Caco-2 (cell line): ENCODE results near the gene TXNRD2. TPM values are rescaled to one million over a fixed set of nuclear protein-coding genes. Genes with fewer than 3 reads are reported as not detected.
"Not testable (repeated sequence)": the region's sequence is repeated elsewhere in the genome, so short reads cannot be mapped to it uniquely, and the experiment has no call there.

ENCODE experiments used
- BruUV-seq: library from RNA; stranded (reverse); fragments of 400-500 nt; replicated peaks from 2 replicates; lab custom pipeline; 2021; lab: Mats Ljungman, UMichigan
- CTCF ChIA-PET: fragments of 300-600 bp; sonication (Branson Sonifier 250); formaldehyde crosslinking; loops from one replicate; lab custom pipeline; 2022; ENCODE audit warnings: antibody characterized with exemption; lab: Charles Lee
- POLR2A ChIA-PET: fragments of 300-600 bp; sonication (Branson Sonifier 250); formaldehyde crosslinking; loops from one replicate; lab custom pipeline; 2022; ENCODE audit warnings: antibody characterized with exemption; lab: Charles Lee
- DNase-seq, 2 experiments: peaks; one replicate each; pipeline versions ENCODE4 v3.0.0 to v3.0.0-alpha.2; 2020 to 2022
- H3K27me3 ChIP-seq: replicated peaks from 2 replicates; pipeline ENCODE4 v1.6.0; 2011; ENCODE audit warnings: low read length; ENCODE audit not compliant: control insufficient read depth, insufficient read depth
- H3K36me3 ChIP-seq: 2 replicates; pipeline ENCODE4 v1.5.1; 2011; ENCODE audit warnings: low read length; ENCODE audit not compliant: control insufficient read depth, insufficient read depth
- H3K4me1 ChIP-seq: fragments of 250-450 bp; sonication (Bioruptor Pico); 2 replicates; pipeline ENCODE4 v1.5.1; 2020; ENCODE audit warnings: mild to moderate bottlenecking
- H3K4me3 ChIP-seq: 2 replicates; pipeline ENCODE4 v1.5.1; 2011; ENCODE audit warnings: low read depth, mild to moderate bottlenecking, control low read depth, low read length
- H3K9me3 ChIP-seq: fragments of 250-450 bp; sonication (Bioruptor Pico); 2 replicates; pipeline ENCODE4 v1.5.1; 2020; ENCODE audit warnings: mild to moderate bottlenecking, moderate library complexity
- H3K27ac Mint-ChIP-seq: one replicate; pipeline ENCODE4 v1.8.0; 2022; ENCODE audit warnings: mixed read lengths; ENCODE audit not compliant: unreplicated experiment
- H3K27me3 Mint-ChIP-seq: one replicate; pipeline ENCODE4 v1.8.0; 2022; ENCODE audit warnings: mixed read lengths; ENCODE audit not compliant: insufficient read depth, unreplicated experiment
- H3K36me3 Mint-ChIP-seq: one replicate; pipeline ENCODE4 v1.8.0; 2022; ENCODE audit warnings: mild to moderate bottlenecking, mixed read lengths; ENCODE audit not compliant: insufficient read depth, unreplicated experiment
- H3K4me1 Mint-ChIP-seq: one replicate; pipeline ENCODE4 v1.8.0; 2022; ENCODE audit warnings: low read depth, mixed read lengths; ENCODE audit not compliant: unreplicated experiment
- H3K4me3 Mint-ChIP-seq: one replicate; pipeline ENCODE4 v1.8.0; 2022; ENCODE audit warnings: mild to moderate bottlenecking, moderate library complexity, mixed read lengths; ENCODE audit not compliant: unreplicated experiment
- H3K9me3 Mint-ChIP-seq: one replicate; pipeline ENCODE4 v1.8.0; 2022; ENCODE audit warnings: mixed read lengths; ENCODE audit not compliant: unreplicated experiment
- CTCF ChIP-seq, 2 experiments: fragments of 200-600 bp in 1 of 2; IDR thresholded peaks; 1 replicate in 1 of 2; 2 replicates in 1 of 2; pipeline versions ENCODE4 v1.5.1 to v1.8.0; 2011 to 2022; ENCODE audit warnings: antibody characterized with exemption in 1 of 2, control low read depth in 1 of 2, inconsistent platforms in 1 of 2, low read depth in 1 of 2, low read length in 1 of 2, mild to moderate bottlenecking in 1 of 2, moderate library complexity in 1 of 2; ENCODE audit not compliant: insufficient read depth in 1 of 2, severe bottlenecking in 1 of 2, unreplicated experiment in 1 of 2
- intact Hi-C: fragments of 100-400 bp; cut with micrococcal nuclease; formaldehyde crosslinking; loops from one replicate; pipeline ENCODE4 v1.10.0; 2022; ENCODE audit not compliant: unreplicated experiment
- total RNA-seq: library from RNA; stranded (reverse); gene quantifications from 2 replicates; pipeline ENCODE4 v1.2.3, GENCODE V29; 2022

TXNRD2 gene
- total RNA-seq, 1 experiment from 2014 or later: 44.8 TPM

- Histone ChIP-seq H3K9me3 (no peaks in the 10 kb centered on the region), H3K4me3 (no peak overlapping the region), H3K36me3 (no peaks in the 10 kb centered on the region), H3K4me1 (no peaks in the 10 kb centered on the region), H3K27me3 (no peaks in the 10 kb centered on the region)
- intact Hi-C loops: no loop called here
- POLR2A ChIA-PET: no interaction called here
- no peak overlapping the region for H3K27ac Mint-ChIP-seq
- TF ChIP-seq CTCF (IDR thresholded peaks at IDR 0.05; ENCODE audit: insufficient read depth in 1 of 2, low read depth in 1 of 2, low read length in 1 of 2, severe bottlenecking in 1 of 2, unreplicated experiment in 1 of 2): no peak
- BruUV-seq: no TSS peak
- no peaks in the 10 kb centered on the region for H3K9me3 Mint-ChIP-seq
- H3K27me3 Mint-ChIP-seq: no peaks in the 10 kb centered on the region
- DNase-seq: no peak
- no peak overlapping the region for H3K4me3 Mint-ChIP-seq
- H3K36me3 Mint-ChIP-seq: no peaks in the 10 kb centered on the region
- CTCF ChIA-PET: no interaction called here
- no peaks in the 10 kb centered on the region for H3K4me1 Mint-ChIP-seq
Observed at GRCh38 chr22:19927696-19928095, 13.9 kb downstream of the TXNRD2 start.

DNA sequence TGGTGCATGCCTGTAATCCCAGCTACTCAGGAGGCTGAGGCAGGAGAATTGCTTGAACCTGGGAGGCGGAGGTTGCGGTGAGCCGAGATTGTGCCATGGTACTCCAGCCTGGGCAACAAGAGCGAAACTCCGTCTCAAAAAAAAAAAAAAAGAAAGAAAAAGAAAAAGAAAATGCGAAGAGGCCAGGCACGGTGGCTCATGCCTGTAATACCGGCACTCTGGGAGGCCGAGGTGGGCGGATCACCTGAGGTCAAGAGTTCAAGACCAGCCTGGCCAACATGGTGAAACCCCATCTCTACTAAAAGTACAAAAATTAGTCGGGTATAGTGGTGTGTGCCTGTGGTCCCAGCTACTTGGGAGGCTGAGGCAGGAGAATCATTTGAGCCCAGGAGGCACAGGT, 15.6 kb downstream of the TXNRD2 start:
- H3K27me3 ChIP-seq, H3K9me3 Mint-ChIP-seq, H3K36me3 ChIP-seq, intact Hi-C loops, H3K9me3 ChIP-seq, POLR2A ChIA-PET, H3K36me3 Mint-ChIP-seq, H3K27ac Mint-ChIP-seq, H3K4me1 Mint-ChIP-seq, H3K4me3 Mint-ChIP-seq, H3K27me3 Mint-ChIP-seq, H3K4me3 ChIP-seq, CTCF ChIA-PET, H3K4me1 ChIP-seq, DNase-seq, BruUV-seq: not testable (repeated sequence)

DNA sequence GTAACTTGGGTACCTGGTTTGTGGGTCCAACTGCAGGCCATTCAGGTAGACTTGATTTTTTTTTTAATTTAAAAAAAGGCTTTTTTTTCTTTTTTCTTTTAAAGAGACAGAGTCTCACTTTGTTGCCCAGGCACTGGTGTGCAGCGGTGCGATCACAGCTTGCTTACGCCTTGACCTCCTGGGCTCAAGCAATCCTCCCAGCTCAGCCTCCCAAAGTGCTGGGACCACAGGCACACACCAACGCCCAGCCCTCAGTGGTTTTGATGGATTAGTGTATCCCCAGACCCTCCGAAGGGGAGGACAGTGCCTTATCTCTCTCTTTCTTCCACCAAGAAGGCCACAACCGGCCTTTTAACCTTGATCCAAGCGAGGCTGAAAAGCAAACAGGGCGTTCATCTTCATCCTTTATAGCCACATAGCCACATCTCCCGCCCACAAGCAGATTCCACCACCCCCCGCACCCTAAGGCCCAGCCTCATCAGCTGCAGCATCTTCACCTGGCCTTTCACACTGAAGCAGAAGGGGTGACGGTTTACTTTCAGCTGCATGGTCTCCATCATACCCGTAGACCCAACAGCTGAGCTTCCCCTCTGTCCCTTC, 17.6 kb downstream of the TXNRD2 start:
- H3K27me3 Mint-ChIP-seq: no peaks in the 10 kb centered on the region
- no peaks in the 10 kb centered on the region for H3K9me3 Mint-ChIP-seq
- BruUV-seq: no TSS peak
- Histone ChIP-seq H3K9me3 (no peaks in the 10 kb centered on the region), H3K27me3 (no peaks in the 10 kb centered on the region), H3K4me1 (no peaks in the 10 kb centered on the region), H3K4me3 (no peak overlapping the region), H3K36me3 (no peaks in the 10 kb centered on the region)
- ChIA-PET POLR2A (no interaction called here), CTCF (no interaction called here)
- no peak for TF ChIP-seq CTCF (IDR thresholded peaks at IDR 0.05; ENCODE audit: insufficient read depth in 1 of 2, low read depth in 1 of 2, low read length in 1 of 2, severe bottlenecking in 1 of 2, unreplicated experiment in 1 of 2)
- H3K36me3 Mint-ChIP-seq: no peaks in the 10 kb centered on the region
- intact Hi-C loops: no loop called here
- no peak for DNase-seq
- H3K4me1 Mint-ChIP-seq: no peaks in the 10 kb centered on the region
- H3K4me3 Mint-ChIP-seq: no peak overlapping the region
- no peak overlapping the region for H3K27ac Mint-ChIP-seq
